HG02981 (cell line): ENCODE measurements around the gene DNMBP.
"Not testable (repeated sequence)": the region's sequence is repeated elsewhere in the genome, so short reads cannot be mapped to it uniquely, and the experiment has no call there.

Experiments
- ATAC-seq: cut with Tn5 transposase; IDR thresholded peaks from one replicate; pipeline ENCODE4 v1.9.1; 2021; ENCODE audit warnings: mild to moderate bottlenecking, moderate library complexity; ENCODE audit not compliant: unreplicated experiment

The DNMBP gene

DNA sequence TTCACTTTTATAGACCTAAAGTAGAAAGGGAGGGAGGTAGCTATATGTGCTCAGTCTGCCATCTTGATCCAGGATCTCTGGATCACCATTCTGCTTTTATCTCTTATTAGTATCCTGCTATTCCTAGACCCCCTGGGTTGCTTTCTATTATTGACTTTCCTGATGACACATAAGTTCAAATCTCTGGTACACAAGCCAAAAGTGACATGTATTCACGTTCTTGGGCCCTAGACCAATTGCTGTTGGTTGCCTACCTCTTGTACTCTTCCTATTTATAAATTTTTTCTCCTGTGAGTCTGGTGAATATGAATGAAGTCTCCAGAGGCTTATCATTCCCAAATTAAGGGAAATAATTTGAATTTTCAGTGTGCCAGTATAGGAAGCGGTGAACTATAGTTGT, 56.9 kb downstream of the DNMBP start:
- ATAC-seq = no peak

DNA sequence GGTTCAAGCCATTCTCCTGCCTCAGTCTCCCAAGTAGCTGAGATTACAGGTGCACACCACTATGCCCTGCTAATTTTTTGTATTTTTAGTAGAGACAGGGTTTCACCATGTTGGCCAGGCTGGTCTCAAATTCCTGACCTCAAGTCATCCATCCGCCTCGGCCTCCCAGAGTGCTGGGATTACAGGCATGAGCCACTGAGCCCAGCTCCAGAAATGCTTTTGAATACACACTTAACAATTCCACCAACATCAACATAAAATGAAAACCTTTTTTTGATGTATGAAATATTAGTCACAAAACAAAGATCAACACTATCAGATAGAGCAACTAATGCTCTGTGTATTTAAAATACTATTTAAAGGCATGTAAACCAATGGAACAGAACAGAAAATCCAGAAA, 63.7 kb downstream of the DNMBP start:
- not testable (repeated sequence) for ATAC-seq

DNA sequence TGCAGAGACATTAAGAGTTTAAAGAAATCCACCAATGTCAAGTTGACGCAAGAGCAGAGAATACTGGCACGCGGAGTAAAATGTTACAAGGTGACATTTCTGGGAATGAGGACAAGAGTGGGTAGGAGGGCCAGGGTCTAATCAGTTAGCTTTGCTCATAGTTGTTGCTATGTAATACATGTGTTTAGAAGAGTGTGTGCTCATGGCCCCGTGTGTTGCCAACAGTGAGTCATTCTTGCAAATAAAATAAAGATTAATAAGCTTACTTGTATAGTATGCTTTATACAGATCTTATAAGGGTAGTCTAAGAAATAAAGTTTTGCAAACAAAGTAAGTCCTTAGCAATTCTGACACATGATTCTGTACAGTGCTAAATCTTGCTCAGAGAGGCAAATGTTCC, 64.5 kb downstream of the DNMBP start:
- ATAC-seq = no peak

DNA sequence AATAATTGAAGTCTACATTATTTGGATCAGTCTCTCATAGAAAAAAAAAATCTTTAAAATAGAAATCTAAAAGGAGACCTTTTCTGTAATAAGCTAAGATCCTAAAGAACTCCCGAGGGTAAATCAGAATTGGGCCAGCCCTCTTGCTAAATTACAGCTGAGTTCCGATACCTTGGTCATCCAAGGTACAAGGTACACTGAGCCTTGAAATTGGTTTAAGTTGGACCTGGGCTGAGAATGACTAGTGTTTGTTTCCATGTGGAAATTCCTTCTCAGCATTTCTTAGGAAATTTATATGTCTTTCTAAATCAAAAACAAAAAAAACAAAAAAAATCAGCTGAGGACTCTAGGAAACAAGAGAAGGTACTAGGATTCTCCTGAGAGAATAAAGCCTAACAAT, 64.9 kb downstream of the DNMBP start:
- ATAC-seq = no peak

DNA sequence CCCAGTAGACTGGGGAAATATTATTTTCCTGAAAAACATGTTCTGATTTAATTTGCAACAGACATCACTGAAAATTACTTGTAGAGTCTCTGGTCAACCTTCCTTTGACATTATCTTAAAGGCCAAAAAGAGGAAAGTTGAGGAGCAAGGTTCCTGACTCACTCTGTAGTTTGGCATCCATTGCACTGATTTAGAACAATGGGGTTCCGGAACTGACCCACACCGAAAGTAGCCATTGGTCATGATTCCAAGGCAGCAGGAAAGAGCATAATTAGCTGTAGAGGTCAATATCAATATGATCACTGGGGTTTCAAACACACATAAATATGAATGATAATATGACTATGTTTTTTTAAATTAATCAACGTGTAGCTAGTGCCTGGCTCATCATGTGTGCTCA, 65.8 kb downstream of the DNMBP start:
- no peak for ATAC-seq

DNA sequence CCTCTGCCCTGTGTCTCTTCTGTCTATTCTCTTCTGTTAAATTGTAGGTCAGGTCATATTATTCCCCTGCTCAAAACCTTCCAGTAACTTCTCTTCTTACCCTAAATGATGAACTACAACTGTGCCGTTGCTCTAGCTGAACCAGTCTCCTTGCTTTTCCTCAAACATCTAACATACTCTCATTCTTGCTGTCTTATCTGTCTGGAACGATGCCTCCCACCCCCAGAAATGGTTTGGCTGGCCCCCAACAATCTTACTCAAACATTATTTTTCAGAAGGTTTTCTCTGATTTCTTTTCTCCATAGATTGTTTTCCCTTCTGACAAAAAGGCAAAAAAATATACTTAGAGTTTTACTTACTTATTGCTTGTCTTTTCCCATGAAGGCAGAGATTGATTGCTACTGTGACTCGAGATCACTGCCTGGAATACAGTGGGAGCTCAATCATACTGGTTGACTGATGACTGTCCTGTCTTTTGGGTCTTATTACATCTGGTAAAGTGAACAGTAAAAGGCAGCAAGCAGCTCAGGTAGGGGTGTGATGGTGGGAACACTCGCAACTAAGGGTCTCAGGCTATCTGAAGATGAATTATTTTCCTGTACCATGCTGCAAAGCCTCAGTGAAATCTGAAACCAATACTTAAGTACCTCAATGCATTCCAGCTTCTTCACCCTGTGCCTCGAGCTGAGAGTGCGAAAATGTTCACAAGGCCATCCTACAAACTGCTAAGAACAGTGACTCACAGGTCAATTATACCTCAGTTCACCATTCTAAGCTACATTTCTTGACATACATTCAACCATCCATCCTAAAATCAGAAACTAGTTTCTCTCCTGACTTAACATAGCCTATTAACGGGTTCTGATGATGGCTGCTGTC, 67.6 kb downstream of the DNMBP start:
- no peak for ATAC-seq

DNA sequence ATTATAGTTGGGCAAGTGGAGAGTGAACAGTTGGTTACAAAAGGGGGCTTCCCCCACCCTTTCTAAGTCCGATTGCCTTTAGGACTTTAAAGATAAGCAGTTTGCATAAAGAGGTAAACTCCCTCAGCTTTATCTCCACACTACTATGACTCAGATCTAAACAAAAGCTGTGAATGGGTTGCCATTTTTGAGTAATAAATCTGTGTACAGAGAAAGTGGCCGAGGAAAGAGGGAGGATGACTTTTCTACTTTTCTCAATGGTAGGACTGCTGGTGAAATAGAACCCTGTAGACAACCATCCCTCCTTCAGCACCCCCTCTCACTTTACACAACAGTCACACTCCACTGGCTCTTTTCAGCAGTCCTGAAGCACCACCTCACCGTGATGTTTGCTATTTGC, 71.2 kb downstream of the DNMBP start:
- peak; percentile 87 for ATAC-seq

DNA sequence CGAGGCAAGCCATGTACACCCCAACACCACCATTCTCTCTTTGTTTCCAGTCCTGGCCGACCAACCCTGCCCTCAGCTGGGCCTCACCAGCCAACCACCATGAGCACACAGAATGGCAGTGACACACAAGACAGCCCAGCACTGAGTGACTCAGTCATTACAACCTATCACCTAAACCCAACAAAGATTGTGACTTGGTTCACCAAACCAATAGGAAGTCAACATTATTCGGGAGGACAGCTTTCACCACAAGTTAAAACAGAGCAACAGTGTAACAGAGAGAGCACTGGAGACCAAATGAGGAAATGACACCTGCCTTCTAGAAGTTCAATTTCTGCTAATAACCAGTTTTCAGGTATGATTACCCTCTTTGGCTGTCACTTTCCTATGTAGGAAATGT, 72.1 kb downstream of the DNMBP start:
- peak; percentile 46 for ATAC-seq

DNA sequence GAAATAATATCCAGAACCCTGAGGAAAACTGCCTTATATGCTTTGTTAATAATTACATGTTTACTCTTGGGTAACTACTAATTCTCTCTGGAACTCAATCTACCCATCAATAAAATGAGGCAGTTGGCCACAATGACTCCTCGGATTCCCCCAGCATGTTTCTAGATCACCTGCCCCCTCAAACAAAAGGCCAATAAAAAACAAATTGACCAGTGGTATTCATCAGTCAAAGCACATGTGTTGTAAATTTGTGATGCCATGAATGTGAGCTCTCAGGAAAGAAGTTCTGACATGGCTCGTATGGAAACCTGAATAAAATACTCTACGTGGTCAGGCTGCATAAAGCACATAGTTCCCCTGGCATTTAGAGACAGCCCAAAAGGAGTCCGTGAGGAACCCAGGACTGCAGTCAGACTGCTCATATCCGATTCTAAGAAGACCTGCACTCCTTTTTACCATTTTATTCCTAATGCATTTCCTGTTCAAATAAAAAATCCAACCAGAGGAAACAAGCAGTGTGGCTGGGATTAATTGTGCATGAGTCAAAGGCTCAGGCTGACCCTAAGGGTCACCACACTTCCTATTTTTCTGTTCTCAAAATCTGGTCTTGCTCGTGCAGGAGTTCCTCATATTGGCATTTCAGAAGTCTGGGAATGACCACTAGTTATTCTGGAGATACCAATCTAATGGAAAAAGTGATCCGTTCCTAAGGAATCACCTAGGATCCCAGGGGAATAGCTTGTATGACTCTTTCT, 77.4 kb downstream of the DNMBP start:
- ATAC-seq = not testable (repeated sequence)

DNA sequence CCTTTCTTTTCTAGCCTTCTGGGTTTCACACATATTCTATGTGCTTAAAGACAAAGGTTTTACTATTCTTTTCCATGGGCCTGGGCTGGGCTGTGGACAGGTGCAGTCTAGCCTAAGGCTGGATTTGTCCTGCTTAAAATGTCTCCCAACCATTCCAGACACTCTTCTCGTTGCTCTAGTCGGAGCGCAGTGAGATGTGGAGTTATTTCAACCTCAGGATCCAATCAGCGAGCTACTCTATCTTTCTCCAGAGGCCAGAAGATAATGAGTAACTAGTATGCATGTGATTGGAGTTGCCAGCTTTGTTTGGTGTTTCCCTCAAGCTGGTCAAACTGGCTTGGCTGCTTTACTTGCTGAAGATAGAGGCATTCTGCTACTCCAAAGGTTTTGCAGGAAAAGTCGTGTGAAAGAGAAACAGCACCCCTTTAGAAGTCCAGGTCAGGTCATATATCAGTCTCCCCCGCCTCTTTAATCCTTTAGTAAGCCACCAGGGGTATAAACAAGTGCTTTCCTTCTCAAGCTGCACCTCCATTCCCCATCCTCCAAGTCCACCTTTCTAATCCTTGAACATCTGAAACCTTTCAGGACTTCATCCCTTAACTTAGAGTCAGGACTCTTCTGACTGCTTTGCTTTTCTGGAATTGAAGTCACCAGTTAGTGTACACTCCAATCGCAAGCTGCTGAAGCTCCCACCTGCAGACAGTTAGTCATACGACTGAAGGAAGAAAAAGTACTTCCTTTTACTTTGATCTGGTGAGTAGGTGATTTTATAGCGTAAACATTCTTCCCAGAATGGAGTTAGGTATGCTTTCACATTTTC, 78.8 kb downstream of the DNMBP start:
- no peak for ATAC-seq

DNA sequence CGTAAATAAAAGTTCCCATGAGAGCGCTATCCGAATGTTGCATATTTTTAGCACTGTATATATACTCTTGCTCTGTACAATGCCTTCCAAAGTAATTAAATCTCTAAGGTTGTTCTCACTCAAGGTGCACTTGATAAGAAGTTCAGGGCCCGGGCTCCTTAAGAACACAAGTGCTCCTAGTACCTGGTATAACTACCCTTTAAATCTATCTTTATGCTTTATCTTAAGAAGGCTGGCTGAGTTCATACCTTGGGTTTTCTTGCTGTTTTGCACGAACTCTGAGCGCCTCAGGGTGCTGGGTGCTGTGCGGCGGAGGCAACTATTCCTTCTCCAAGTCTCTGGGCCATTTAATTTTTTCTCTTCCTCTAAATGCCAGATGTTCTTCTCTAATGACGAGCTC, 80.4 kb downstream of the DNMBP start:
- no peak for ATAC-seq

DNA sequence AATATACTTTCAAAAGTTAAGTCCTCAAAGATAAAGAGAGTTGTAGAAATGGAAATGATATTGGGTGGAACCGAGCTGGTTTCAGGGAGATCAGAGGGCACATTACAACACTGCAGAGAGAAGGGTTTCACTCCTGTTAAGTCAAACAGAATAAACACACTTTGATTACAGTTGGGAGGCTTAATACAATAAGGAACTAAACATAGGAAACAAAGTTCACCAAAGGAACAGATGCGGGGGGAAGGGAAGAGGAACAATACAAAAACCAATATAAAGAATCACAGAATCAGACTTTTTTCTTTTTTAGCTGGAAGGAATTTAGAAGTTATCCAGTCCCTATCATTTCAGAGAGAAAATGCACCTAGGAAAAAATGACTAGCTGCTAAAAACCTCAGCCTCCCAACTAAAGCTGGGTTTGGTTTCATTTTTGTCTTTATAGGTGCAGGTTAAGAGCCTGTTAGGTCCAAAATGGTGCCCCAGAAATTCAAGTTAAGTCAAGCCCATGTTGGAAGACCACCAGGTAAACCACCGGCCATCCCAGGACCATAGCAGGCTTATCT, 81.9 kb downstream of the DNMBP start:
- no peak for ATAC-seq

DNA sequence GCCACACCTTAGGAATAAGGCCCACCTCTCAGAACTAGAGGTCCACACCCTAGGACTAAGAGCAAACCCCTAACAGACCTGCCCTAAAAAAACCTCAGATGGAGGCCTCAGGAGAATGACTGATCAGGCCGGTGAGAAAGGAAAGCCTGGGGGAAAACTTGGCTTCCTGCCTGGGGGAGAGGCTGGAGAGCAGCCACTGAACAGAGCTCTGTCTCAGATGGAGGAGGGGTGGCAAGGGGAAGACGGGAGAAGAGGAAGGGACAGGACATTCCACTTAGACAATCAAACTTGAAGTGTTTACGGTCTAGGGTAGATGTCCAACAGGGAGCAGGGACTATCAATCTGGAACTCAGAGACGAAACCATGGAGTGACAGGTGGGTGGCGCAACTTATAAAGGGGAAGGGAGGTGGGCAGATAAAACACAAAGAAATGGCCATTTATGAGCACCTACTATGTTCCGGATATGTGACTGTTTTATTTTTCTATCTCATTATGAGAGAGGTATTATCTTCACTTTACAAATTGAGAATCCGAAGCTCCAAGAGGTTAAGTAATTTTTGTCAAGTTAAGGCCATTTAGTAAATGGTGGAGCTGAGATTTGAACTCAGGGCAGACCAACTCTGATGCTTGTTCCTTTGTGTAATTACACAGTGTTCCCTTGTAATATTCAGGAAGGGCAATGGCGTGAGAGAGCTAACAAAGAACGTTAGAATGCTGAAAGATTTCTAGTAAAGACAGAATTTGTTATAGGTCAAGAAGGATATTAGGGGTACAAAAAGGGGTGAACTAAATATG, 82.6 kb downstream of the DNMBP start:
- ATAC-seq = no peak

DNA sequence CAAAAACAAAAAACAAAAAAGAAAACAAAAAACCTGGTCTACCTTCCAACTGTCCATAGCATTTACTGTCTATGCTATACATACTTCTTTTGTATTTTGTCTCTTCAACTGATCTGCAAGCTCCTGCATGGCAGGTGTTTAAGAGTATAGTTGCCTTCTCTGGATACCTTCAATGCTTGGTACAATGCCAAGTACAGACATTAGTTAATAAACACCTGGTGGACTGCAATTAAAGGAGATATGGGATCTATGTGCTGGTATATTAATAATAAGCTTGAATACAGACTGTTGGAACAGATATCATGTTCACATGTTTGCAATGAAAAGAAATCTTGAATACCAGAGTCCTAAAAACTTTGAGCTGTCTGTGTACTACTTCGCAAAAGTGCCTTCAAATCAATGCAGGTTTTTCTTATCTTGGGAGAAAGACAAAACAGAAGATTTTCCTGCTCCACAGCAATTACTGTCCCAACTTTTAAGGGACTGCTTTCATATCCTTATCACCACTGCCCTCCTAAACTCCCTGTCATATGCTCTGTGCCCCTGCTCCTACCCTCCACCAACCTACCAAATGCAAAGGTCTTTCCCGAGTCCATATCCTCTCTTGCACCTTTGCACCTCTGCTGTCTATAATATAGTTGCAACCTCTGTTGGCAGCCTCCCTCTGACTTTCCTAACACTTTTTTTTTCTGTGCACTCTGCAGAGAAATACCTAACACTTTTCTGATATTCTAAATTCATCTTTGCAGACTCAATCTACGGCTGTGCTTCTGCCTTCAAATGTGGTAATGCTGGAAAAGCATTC, 85.1 kb downstream of the DNMBP start:
- ATAC-seq = no peak

DNA sequence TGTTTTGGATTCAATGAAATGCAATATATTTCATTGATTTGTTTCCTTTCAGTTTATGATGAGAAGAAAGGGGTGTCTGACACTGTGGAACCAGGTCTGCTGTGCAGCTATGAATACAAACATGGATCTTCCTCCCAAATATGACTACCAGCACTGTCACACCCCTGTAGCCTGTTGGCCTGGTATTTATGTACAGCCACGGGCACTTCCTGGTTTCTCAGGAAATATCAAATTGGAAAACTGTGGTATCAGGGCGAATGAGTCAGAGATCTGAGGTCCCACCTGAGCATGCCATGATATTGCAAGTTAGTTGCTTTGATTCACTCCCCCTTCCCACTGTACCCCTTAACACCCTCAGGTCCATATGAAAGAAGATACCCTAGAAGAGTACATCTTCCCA, 87.8 kb downstream of the DNMBP start:
- no peak for ATAC-seq

DNA sequence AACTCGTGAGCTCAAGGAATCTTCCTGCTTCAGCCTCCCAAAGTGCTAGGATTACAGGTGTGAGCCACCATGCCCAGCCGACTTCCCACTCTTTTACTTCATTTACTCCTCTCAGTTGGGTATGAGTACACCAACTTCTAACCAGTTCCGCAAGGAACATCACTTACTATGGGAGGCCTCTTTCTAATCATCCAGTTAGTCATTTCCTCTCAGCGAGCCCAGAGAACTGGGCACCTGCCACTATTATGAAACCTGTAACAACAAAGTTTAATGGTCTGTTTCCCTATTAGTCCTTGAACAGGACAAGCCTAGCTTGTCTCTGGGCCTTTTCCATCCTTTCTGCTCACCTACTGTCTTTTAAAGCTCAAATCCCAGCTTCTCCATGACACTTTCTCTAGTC, 88.8 kb downstream of the DNMBP start:
- no peak for ATAC-seq

DNA sequence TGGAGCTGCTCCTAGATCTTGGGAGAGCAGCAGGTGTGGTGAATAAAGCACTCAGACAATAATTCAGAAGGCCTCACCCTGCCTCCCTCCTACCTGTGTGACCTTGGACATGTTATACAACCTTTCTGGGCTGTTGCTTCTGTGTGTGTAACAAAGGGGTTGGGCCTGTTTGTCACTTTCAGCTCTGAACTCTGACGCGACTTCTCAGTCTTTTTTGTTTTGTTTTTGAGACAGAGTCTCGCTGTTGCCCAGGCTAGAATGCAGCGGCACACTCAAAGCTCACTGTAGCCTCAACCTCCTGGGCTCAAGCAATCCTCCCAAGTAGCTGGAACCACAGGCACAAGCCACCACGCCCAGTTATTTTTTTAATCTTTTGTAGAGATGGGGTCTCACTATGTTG, 89.3 kb downstream of the DNMBP start:
- ATAC-seq = no peak

DNA sequence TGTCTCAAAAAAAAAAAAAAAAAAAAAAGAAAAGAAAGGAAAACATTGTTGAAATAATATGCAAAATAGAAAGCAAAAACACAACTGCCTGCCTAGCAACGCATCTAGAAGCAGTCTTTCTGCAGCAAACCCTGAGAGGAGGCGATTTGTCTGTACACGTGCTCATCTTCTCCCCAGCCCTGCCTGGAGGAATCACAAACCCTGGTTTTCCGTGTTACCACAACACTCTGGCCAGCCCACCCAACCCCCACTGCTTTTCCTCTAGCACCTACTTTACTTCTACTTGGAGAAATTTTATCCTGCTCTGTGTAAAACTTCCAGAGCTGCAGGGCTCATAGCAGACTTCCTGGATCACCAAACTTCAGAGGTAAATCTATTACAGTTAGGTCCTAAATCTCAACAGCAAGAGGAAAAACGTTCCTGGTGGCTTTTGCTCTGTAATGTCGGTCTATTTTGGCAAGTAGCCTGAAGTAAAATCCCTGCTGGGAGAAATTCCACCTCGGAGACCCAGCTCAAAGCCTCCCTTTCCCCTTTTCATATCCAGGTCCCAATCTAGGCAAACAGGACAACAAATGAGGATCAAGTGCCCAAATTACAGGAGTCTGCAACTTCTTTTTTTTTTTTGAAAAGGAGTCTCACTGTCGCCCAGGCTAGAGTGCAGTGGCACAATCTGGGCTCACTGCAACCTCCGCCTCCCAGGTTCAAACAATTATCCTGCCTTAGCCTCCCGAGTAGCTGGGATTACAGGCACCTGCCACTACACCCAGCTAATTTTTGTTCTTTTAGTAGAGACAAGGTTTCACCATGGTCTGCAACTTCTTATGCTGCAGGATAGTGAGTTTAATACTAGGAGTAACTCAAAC, 91.6 kb downstream of the DNMBP start:
- ATAC-seq = no peak

DNA sequence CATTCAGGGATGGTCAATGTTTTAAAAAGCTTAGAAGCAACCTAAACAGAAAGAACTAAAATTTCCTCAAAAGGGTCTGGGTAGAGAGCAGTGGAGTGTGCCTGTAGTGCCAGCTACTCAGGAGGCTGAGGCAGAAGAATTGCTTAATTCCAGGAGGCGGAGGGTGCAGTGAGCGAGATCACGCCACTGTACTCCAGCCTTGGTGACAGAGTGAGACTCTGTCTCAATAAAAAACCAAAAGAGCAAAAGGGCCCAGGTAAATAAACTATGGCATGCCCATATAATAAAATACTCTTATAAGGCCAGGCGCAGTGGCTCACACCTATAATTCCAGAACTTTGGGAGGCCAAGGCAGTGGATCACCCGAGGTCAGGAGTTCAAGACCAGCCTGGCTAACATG, 93.0 kb downstream of the DNMBP start:
- no peak for ATAC-seq
